ENCODE data around the gene CALN1. TPM values are rescaled to one million over a fixed set of nuclear protein-coding genes. Genes with fewer than 3 reads are reported as not detected.

Gene CALN1
- polyA plus RNA-seq, 1 donor from 2014 or later: 7.8 TPM

GRCh38 chr7:72111086-72111485 lies 301.1 kb downstream of the CALN1 start:
- Histone ChIP-seq H3K9me3 (ENCODE audit: low read length) (no peaks in the 10 kb centered on the region), H3K27me3 (ENCODE audit: insufficient read depth, low read depth, low read length) (no peaks in the 10 kb centered on the region), H3K4me3 (ENCODE audit: low read length) (no peak overlapping the region), H2AFZ (ENCODE audit: low read depth, low read length) (no peak overlapping the region), H4K20me1 (ENCODE audit: insufficient read depth) (no peaks in the 10 kb centered on the region), H3K9ac (ENCODE audit: low read length) (no peak overlapping the region), H3K36me3 (ENCODE audit: insufficient read depth, low read length) (no peaks in the 10 kb centered on the region), H3F3A (ENCODE audit: insufficient read depth, low read length, poor library complexity, severe bottlenecking) (no peaks in the 10 kb centered on the region), H3K4me2 (ENCODE audit: low read length) (no peak overlapping the region), H3K79me2 (replicated peaks; ENCODE audit: insufficient read depth, low read length) (no peaks in the 10 kb centered on the region), H3K9me2 (ENCODE audit: insufficient read depth, low read length) (no peaks in the 10 kb centered on the region), H3K27ac (ENCODE audit: low read length) (no peak overlapping the region)
- no peak for TF ChIP-seq MXI1 (conservative IDR thresholded peaks at IDR 0.05; ENCODE audit: poor library complexity, severe bottlenecking)

GRCh38 chr7:72109566-72109965 lies 302.6 kb downstream of the CALN1 start:
- Histone ChIP-seq H4K20me1 (ENCODE audit: insufficient read depth) (no peaks in the 10 kb centered on the region), H3K4me2 (ENCODE audit: low read length) (no peak overlapping the region), H3K79me2 (replicated peaks; ENCODE audit: insufficient read depth, low read length) (no peaks in the 10 kb centered on the region), H3F3A (ENCODE audit: insufficient read depth, low read length, poor library complexity, severe bottlenecking) (no peaks in the 10 kb centered on the region), H3K27me3 (ENCODE audit: insufficient read depth, low read depth, low read length) (no peaks in the 10 kb centered on the region), H3K4me3 (ENCODE audit: low read length) (no peak overlapping the region), H3K9ac (ENCODE audit: low read length) (no peak overlapping the region), H2AFZ (ENCODE audit: low read depth, low read length) (no peak overlapping the region), H3K9me2 (ENCODE audit: insufficient read depth, low read length) (no peaks in the 10 kb centered on the region), H3K27ac (ENCODE audit: low read length) (no peak overlapping the region), H3K36me3 (ENCODE audit: insufficient read depth, low read length) (no peaks in the 10 kb centered on the region), H3K9me3 (ENCODE audit: low read length) (no peaks in the 10 kb centered on the region)
- no peak for TF ChIP-seq SMC3 (conservative IDR thresholded peaks at IDR 0.05; ENCODE audit: poor library complexity)

GRCh38 chr7:72106405-72106804 lies 305.7 kb downstream of the CALN1 start:
- Histone ChIP-seq H3K9ac (ENCODE audit: low read length) (no peak overlapping the region), H4K20me1 (ENCODE audit: insufficient read depth) (no peaks in the 10 kb centered on the region)
- TF ChIP-seq RAD21 (conservative IDR thresholded peaks at IDR 0.05) (no peak), POLR2AphosphoS5 (IDR thresholded peaks at IDR 0.05) (no peak), EZH2 (IDR thresholded peaks at IDR 0.05; ENCODE audit: borderline replicate concordance, insufficient read depth, low read length, poor library complexity, severe bottlenecking) (no peak), REST (IDR thresholded peaks at IDR 0.05; ENCODE audit: borderline replicate concordance) (no peak), EP300 (conservative IDR thresholded peaks at IDR 0.05; ENCODE audit: poor library complexity, severe bottlenecking) (no peak), CTCF (IDR thresholded peaks at IDR 0.05; ENCODE audit: poor library complexity, severe bottlenecking) (no peak), SMC3 (conservative IDR thresholded peaks at IDR 0.05; ENCODE audit: poor library complexity) (no peak), TAF1 (IDR thresholded peaks at IDR 0.05; ENCODE audit: low read depth) (no peak), MXI1 (conservative IDR thresholded peaks at IDR 0.05; ENCODE audit: poor library complexity, severe bottlenecking) (no peak)

More at GRCh38 chr7:72106405-72106804, 305.7 kb downstream of the CALN1 start:
- H3K9me3 ChIP-seq (ENCODE audit: low read length): no peaks in the 10 kb centered on the region
- H3K9me2 ChIP-seq (ENCODE audit: insufficient read depth, low read length): no peaks in the 10 kb centered on the region
- no peak overlapping the region for H2AFZ ChIP-seq (ENCODE audit: low read depth, low read length)
- no peak overlapping the region for H3K4me3 ChIP-seq (ENCODE audit: low read length)
- no peak overlapping the region for H3K27ac ChIP-seq (ENCODE audit: low read length)
- H3K79me2 ChIP-seq (replicated peaks; ENCODE audit: insufficient read depth, low read length): no peaks in the 10 kb centered on the region
- no peaks in the 10 kb centered on the region for H3K27me3 ChIP-seq (ENCODE audit: insufficient read depth, low read depth, low read length)
- H3K36me3 ChIP-seq (ENCODE audit: insufficient read depth, low read length): no peaks in the 10 kb centered on the region
- no peak overlapping the region for H3K4me2 ChIP-seq (ENCODE audit: low read length)
- H3F3A ChIP-seq (ENCODE audit: insufficient read depth, low read length, poor library complexity, severe bottlenecking): no peaks in the 10 kb centered on the region

Data from neural cell (in vitro differentiated cells).